MG63 (cell line): ENCODE data around the gene NAA35. TPM values are rescaled to one million over a fixed set of nuclear protein-coding genes. Genes with fewer than 3 reads are reported as not detected.
"Not testable (repeated sequence)": the region's sequence is repeated elsewhere in the genome, so short reads cannot be mapped to it uniquely, and the experiment has no call there.

Experiments used
- DNase-seq: peaks from one replicate; pipeline ENCODE4 v3.0.0-alpha.2; 2020
- H3K27me3 ChIP-seq: fragments of 250-450 bp; sonication (Bioruptor Pico); 2 replicates; pipeline ENCODE4 v1.5.1; 2020; ENCODE audit warnings: mild to moderate bottlenecking, moderate library complexity
- H3K36me3 ChIP-seq: fragments of 250-450 bp; sonication (Bioruptor Pico); 2 replicates; pipeline ENCODE4 v1.5.1; 2020; ENCODE audit warnings: mild to moderate bottlenecking, moderate library complexity
- H3K4me3 ChIP-seq: fragments of 250-450 bp; sonication (Bioruptor Pico); 2 replicates; pipeline ENCODE4 v1.5.1; 2020; ENCODE audit warnings: mild to moderate bottlenecking, moderate library complexity
- H3K9me3 ChIP-seq: fragments of 250-450 bp; sonication (Bioruptor Pico); 2 replicates; pipeline ENCODE4 v1.5.1; 2020; ENCODE audit warnings: mild to moderate bottlenecking, moderate library complexity
- total RNA-seq: library from RNA; depleted of rRNA; stranded (reverse); fragments of >200 nt; shearing (Covaris generic); gene quantifications from 2 replicates; pipeline ENCODE4 v1.2.3, GENCODE V29; 2014; ENCODE audit warnings: low replicate concordance

Gene NAA35
- total RNA-seq, 1 experiment from 2014 or later: 28.1 TPM

DNA sequence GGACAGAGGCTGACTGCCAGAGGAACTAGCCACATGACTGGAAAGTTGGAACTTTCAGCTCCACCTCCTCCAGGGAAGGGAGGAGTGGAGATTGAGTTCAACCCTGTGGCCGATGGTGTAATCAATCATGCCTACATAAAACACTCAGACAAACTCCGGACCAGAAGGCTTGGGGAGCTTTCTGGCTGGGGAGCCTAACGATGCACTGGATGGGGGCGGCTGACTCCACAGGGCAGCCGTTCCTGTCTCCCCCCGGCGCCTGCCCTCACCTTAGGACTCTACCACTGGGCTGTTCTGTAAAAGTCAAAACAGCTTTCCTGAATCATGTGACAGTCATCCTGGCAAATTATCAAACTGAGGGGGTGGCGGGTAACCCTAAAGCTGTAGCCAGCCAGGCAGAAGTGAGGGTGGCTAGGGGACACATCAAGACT, 100.4 kb downstream of the NAA35 start:
- no peak for DNase-seq
- no peak overlapping the region for H3K4me3 ChIP-seq
- H3K27me3 ChIP-seq: no peaks in the 10 kb centered on the region
- no peaks in the 10 kb centered on the region for H3K36me3 ChIP-seq
- no peaks in the 10 kb centered on the region; the same call in 1 of the 2 replicates for H3K9me3 ChIP-seq

DNA sequence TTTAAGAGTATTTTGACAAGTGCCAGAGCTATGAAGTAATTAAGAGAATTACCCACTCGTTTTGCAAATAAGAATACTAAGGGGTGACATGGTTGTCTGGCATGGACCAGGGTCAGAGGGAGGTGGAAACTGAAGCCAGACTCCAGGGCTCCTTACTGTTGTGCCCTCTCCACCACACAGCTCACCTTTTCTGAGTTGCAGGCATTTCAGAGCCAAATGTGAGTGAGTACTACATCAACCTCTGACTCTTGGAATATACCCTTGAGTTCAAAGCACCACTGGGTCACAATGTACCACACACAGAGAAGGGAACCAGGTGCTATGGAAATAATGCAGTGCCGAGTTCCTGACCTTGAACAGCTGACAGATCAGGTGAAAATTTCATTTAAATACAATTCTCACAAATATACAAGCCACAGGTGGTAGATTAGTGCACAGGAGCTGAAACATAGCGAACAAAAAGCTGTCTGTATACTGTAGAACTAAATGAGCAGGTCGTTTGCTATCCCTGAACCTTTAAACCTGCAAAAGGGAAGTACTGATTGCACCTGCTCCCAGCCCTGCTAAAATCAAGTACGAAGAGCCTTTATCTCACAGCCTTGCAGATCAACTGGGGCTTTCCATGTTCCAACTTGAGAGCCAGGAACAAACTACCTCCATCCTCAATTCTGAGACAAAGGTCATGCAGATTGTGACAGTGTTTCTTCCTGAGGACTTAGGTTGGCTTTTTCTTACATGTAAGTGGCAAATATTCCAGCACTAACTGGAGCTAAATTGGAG, 101.4 kb downstream of the NAA35 start:
- H3K27me3 ChIP-seq: no peaks in the 10 kb centered on the region
- DNase-seq: no peak
- H3K4me3 ChIP-seq: no peak overlapping the region
- H3K9me3 ChIP-seq: no peaks in the 10 kb centered on the region; the same call in 1 of the 2 replicates
- no peaks in the 10 kb centered on the region for H3K36me3 ChIP-seq

GRCh38 chr9:86043586-86043985, 102.6 kb downstream of the NAA35 start:
- Histone ChIP-seq H3K9me3 (no peaks in the 10 kb centered on the region; the same call in 1 of the 2 replicates), H3K4me3 (no peak overlapping the region), H3K27me3 (no peaks in the 10 kb centered on the region), H3K36me3 (no peaks in the 10 kb centered on the region)
- DNase-seq: no peak

DNA sequence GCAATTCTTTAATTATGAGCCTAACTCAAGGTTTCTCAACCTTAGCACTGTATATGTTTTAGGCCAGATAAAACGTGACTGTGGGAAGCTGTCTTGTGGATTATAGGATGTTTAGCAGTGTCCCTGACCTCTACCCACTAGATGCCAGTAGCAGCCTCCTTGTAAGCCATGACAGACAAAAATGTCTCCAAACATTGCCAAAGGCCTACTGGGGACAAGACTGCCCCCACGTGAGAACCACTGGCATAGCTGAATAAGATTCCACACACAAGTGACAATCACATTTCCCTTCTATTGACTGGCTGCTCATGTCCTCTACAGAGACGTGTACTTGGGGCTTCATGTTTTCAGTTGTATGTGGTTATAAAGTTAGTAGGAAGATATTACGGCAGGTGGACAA, 103.1 kb downstream of the NAA35 start:
- Histone ChIP-seq H3K4me3 (no peak overlapping the region), H3K36me3 (no peaks in the 10 kb centered on the region), H3K9me3 (no peaks in the 10 kb centered on the region; the same call in 1 of the 2 replicates), H3K27me3 (no peaks in the 10 kb centered on the region)
- no peak for DNase-seq

GRCh38 chr9:86045654-86046053, 104.7 kb downstream of the NAA35 start:
- no peak overlapping the region for H3K4me3 ChIP-seq
- no peaks in the 10 kb centered on the region for H3K36me3 ChIP-seq
- H3K27me3 ChIP-seq: no peaks in the 10 kb centered on the region
- no peaks in the 10 kb centered on the region; the same call in 1 of the 2 replicates for H3K9me3 ChIP-seq
- no peak for DNase-seq

- Histone ChIP-seq H3K36me3 (no peaks in the 10 kb centered on the region), H3K9me3 (no peaks in the 10 kb centered on the region; the same call in 1 of the 2 replicates), H3K27me3 (no peaks in the 10 kb centered on the region), H3K4me3 (no peak overlapping the region)
- no peak for DNase-seq
Observed at GRCh38 chr9:86046071-86046636, 105.2 kb downstream of the NAA35 start.

DNA sequence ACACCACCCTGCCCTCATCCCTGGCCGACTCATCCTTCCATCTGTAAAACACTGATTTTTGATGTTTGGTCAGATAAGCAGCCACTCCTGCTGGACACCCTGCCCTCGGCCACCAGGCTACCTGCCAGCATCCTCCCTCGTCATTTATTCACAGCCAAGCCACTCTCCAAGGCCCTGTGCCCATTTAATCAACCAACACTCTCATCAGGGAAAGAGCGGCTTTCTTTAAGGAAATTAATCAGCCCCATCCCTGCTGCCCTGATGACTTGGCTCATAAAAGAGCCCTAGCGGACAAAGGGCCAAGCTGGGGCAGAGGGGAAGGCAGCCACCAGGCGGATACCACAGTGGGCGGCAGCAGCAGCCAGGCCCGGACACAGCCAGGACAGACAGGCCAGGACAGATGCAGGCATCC, 106.0 kb downstream of the NAA35 start:
- no peak for DNase-seq

DNA sequence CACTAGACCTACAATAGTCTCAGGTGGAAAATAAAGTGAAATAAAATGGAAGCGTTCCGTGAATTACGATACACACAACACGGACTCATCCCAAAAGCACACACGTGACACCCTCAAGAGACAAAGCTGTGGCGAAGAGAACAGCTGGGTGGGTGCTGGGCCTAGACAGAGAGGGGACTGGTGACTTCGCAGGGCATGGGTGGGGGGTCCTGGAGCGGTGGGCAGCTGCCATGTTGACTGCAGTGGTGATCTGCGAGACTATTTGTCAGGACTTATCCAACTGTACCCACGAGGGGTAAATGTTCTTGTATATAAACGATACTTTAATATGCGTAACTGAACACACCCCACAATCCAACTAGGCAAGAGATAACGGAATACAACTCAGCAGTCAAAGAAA, 106.4 kb downstream of the NAA35 start:
- Histone ChIP-seq H3K27me3 (no peaks in the 10 kb centered on the region), H3K4me3 (no peak overlapping the region), H3K36me3 (no peaks in the 10 kb centered on the region), H3K9me3 (no peaks in the 10 kb centered on the region; the same call in 1 of the 2 replicates)
- no peak for DNase-seq

More for the DNA sequence above, 106.0 kb downstream of the NAA35 start:
- H3K36me3 ChIP-seq: no peaks in the 10 kb centered on the region
- no peak overlapping the region for H3K4me3 ChIP-seq
- H3K9me3 ChIP-seq: no peaks in the 10 kb centered on the region; the same call in 1 of the 2 replicates
- H3K27me3 ChIP-seq: no peaks in the 10 kb centered on the region

DNA sequence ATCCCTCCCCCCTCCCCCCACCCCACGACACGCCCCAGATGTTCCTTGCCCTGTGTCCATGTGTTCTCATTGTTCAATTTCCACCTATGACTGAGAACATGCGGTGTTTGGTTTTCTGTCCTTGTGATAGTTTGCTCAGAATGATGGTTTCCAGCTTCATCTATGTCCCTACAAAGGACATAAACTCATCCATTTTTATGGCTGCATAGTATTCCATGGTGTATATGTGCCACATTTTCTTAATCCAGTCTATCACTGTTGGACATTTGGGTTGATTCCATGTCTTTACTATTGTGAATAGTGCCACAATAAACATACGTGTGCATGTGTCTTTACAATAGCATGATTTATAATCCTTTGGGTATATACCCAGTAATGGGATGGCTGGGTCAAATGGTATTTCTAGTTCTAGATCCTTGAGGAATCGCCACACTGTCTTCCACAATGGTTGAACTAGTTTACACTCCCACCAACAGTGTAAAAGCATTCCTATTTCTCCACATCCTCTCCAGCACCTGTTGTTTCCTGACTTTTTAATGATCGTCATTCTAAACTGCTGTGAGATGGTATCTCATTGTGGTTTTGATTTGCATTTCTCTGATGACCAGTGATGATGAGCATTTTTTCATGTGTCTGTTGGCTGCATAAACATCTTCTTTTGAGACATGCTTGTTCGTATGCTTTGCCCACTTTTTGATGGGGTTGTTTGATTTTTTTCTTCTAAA, 107.2 kb downstream of the NAA35 start:
- H3K36me3 ChIP-seq, H3K27me3 ChIP-seq, H3K9me3 ChIP-seq, DNase-seq, H3K4me3 ChIP-seq: not testable (repeated sequence)

- no peak overlapping the region for H3K4me3 ChIP-seq
- H3K9me3 ChIP-seq: no peaks in the 10 kb centered on the region
- no peaks in the 10 kb centered on the region for H3K27me3 ChIP-seq
- no peak for DNase-seq
- no peaks in the 10 kb centered on the region for H3K36me3 ChIP-seq
Observed at GRCh38 chr9:86052556-86053468, 111.9 kb downstream of the NAA35 start.

- no peak overlapping the region for H3K4me3 ChIP-seq
- H3K36me3 ChIP-seq: no peaks in the 10 kb centered on the region
- H3K27me3 ChIP-seq: no peaks in the 10 kb centered on the region
- DNase-seq: no peak
- no peaks in the 10 kb centered on the region for H3K9me3 ChIP-seq
Observed at GRCh38 chr9:86054695-86055094, 113.7 kb downstream of the NAA35 start.

DNA sequence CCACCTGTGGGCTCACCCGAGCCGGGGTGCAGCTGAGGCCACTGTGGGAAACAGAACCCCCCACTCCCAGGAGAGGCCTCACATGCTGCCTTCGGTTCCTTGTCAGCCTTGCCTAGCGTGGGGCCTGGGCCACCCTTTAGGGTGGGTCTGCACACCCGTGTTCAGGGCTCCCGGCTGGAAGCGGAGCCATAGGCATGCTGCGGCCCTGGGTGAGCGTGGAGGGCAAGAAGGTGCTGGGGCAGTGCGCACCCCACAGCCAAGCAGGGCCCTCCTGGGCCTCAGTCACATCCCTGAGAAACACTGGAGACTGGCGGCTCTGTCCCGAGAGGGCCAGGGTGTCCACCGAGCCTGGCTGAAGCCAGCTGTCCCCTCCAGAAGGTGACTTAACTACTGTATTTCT, 116.5 kb downstream of the NAA35 start:
- H3K27me3 ChIP-seq: no peaks in the 10 kb centered on the region
- H3K36me3 ChIP-seq: no peaks in the 10 kb centered on the region
- no peaks in the 10 kb centered on the region for H3K9me3 ChIP-seq
- no peak overlapping the region for H3K4me3 ChIP-seq
- no peak for DNase-seq

DNA sequence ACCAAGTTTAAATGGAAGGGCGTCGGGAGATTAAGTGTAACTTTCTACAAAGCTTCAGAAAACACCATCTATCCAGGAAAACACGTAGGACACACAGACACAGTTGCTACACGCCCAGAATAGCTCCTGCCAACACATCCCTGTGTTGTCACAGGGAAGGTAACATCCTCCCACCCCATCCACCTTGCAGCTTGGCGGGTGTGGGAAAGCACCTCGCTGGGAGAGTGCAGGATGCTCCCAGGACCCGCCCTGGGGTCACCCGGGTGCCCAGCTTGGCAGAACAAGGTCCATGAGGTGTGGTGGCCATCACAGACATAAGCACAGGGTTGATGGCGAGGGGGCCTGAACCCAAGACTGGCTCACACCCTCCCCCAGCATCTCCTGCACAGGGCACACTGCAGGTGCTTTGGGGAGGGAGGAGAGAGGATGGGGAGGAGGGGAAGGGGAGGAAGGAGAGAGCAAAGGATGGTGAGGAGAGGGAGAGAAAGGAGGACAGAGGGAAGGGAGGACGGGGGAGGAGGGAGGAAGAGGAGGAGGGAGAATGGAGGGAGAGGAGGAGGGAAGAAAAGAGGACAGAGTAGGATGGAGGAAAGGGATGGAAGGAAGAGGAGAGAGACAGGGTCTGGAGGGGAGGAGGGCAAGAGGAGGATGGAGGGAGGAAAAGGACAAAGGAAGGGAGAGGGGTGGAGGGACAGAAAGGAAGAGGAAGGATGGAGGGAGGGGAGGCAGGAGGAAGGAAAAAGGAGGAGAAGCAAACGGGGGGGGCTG, 121.2 kb downstream of the NAA35 start:
- H3K4me3 ChIP-seq: no peak overlapping the region
- no peaks in the 10 kb centered on the region for H3K9me3 ChIP-seq
- H3K27me3 ChIP-seq: no peaks in the 10 kb centered on the region
- H3K36me3 ChIP-seq: no peaks in the 10 kb centered on the region
- DNase-seq: no peak

DNA sequence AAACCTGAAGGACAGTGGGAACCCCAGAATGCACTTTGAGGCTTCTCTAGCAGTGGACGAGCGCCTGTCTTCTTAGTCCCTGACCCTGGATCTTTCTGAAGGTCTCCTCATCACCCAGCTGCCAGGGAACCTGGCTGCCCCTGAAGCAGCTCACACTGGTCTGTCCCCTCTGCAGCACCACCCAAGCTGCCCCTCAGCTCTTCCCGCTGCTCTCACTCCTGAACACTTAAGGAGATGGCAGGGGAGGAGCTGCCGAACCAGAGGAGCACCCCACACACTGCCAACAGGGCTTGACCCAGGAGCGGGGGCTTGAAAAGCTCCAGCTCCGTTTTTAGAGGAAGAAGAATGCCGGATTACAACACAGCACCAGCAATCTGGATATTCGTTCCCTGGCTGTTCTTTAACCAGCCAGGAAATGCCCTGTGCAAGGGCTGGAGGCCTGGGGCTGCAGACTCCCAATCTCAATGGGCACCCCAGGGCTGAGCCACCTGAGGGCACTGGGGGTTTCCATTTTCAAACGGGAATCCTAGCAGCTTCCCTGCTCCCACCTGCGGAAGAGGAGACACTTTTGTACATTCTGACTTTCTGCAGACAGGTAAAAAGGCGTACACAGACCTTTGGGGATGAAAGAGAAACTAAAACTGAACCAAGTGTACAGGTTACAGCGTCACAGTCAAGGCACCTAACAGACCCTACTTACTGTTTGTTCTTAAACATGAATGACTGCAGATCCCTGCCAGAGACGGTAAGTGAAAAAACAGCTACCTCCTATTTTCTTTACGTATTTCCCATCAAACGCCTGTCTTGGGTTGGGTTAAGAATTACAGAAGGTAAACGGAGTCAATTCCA, 122.1 kb downstream of the NAA35 start:
- H3K27me3 ChIP-seq: no peaks in the 10 kb centered on the region
- H3K9me3 ChIP-seq: no peaks in the 10 kb centered on the region
- no peak for DNase-seq
- H3K36me3 ChIP-seq: no peaks in the 10 kb centered on the region
- no peak overlapping the region for H3K4me3 ChIP-seq

GRCh38 chr9:86064220-86064619, 123.3 kb downstream of the NAA35 start:
- Histone ChIP-seq H3K27me3 (no peaks in the 10 kb centered on the region), H3K36me3 (no peaks in the 10 kb centered on the region), H3K9me3 (no peaks in the 10 kb centered on the region), H3K4me3 (no peak overlapping the region)
- no peak for DNase-seq
